SK-N-SH (cell line): ENCODE data around the gene UBN2. TPM values are rescaled to one million over a fixed set of nuclear protein-coding genes. Genes with fewer than 3 reads are reported as not detected.
A peak's percentile ranks its signal among the peaks of the same experiment; 100 is the strongest.

Experiments
- CTCF ChIA-PET: fragments of 300-600, 350-600 bp; formaldehyde crosslinking; extraction: SDS; loops from one replicate; lab custom pipeline; 2021; lab: Yijun Ruan, JAX
- POLR2A ChIA-PET: fragments of 350-600 bp; sonication (Branson Sonifier 250); formaldehyde crosslinking; extraction: SDS; loops from one replicate; lab custom pipeline; 2020; ENCODE audit warnings: antibody characterized with exemption, inconsistent platforms; lab: Yijun Ruan, JAX
- DNase-seq: peaks from one replicate; pipeline ENCODE4 v3.0.0; 2012
- H2AFZ ChIP-seq: fragments of 200-600 bp; sonication (generic); 2 replicates; pipeline ENCODE4 v1.8.1; 2016; ENCODE audit warnings: antibody characterized with exemption, mild to moderate bottlenecking, low read depth
- H3F3A ChIP-seq: fragments of 200-600 bp; sonication (generic); replicated peaks from 2 replicates; pipeline ENCODE3; 2016; ENCODE audit warnings: antibody characterized with exemption, mild to moderate bottlenecking; ENCODE audit not compliant: insufficient read depth
- H3K27ac ChIP-seq, 2 experiments: fragments of 200-500 bp in 1 of 2; fragments of 200-600 bp in 1 of 2; sonication (Bioruptor generic) in 1 of 2; sonication (generic), shearing (Covaris generic) in 1 of 2; 2 replicates each; pipeline versions ENCODE4 v1.5.1 to v1.6.1; 2014 to 2016; ENCODE audit warnings: low read depth in 2 of 2, inconsistent platforms in 1 of 2, low read length in 1 of 2, mild to moderate bottlenecking in 1 of 2, mixed read lengths in 1 of 2
- H3K27me3 ChIP-seq: fragments of 200-600 bp; sonication (generic), shearing (Covaris generic); 2 replicates; pipeline ENCODE4 v1.6.1; 2016; ENCODE audit warnings: mixed run types; ENCODE audit not compliant: insufficient read depth
- H3K36me3 ChIP-seq, 2 experiments: fragments of 200-500 bp in 1 of 2; fragments of 200-600 bp in 1 of 2; sonication (Bioruptor generic) in 1 of 2; sonication (generic) in 1 of 2; replicated peaks in 1 of 2; 2 replicates each; pipeline versions ENCODE3 to v1.5.1; 2014 to 2016; ENCODE audit warnings: low read length in 1 of 2, mild to moderate bottlenecking in 1 of 2; ENCODE audit not compliant: insufficient read depth in 2 of 2, control insufficient read depth in 1 of 2
- H3K4me1 ChIP-seq, 2 experiments: fragments of 200-500 bp in 1 of 2; fragments of 200-600 bp in 1 of 2; sonication (Bioruptor generic) in 1 of 2; sonication (generic), shearing (Covaris generic) in 1 of 2; 2 replicates each; pipeline versions ENCODE4 v1.5.1 to v1.6.1; 2014 to 2016; ENCODE audit warnings: low read depth in 1 of 2, low read length in 1 of 2, mixed run types in 1 of 2; ENCODE audit not compliant: insufficient read depth in 2 of 2, control insufficient read depth in 1 of 2
- H3K4me2 ChIP-seq: fragments of 200-600 bp; sonication (generic), shearing (Covaris generic); 2 replicates; pipeline ENCODE4 v1.6.1; 2017; ENCODE audit warnings: mixed run types
- H3K4me3 ChIP-seq, 2 experiments: fragments of 200-500 bp in 1 of 2; fragments of 200-600 bp in 1 of 2; sonication (Bioruptor generic) in 1 of 2; sonication (generic), shearing (Covaris generic) in 1 of 2; 2 replicates each; pipeline versions ENCODE4 v1.5.1 to v1.8.1; 2014 to 2016; ENCODE audit warnings: low read depth in 2 of 2, inconsistent platforms in 1 of 2, low read length in 1 of 2, mild to moderate bottlenecking in 1 of 2, mixed read lengths in 1 of 2, moderate library complexity in 1 of 2
- H3K79me2 ChIP-seq: fragments of 200-600 bp; sonication (generic); 2 replicates; pipeline ENCODE4 v1.8.1; 2017; ENCODE audit warnings: mild to moderate bottlenecking; ENCODE audit not compliant: insufficient read depth
- H3K9ac ChIP-seq: fragments of 200-600 bp; sonication (generic); 2 replicates; pipeline ENCODE4 v1.6.1; 2017; ENCODE audit warnings: mixed run types
- H3K9me2 ChIP-seq: fragments of 200-600 bp; sonication (generic); 2 replicates; pipeline ENCODE4 v1.6.1; 2017; ENCODE audit warnings: mixed run types
- H3K9me3 ChIP-seq: fragments of 200-600 bp; sonication (generic); 2 replicates; pipeline ENCODE4 v1.6.1; 2017; ENCODE audit warnings: mixed run types, mild to moderate bottlenecking, moderate library complexity
- H4K20me1 ChIP-seq: fragments of 200-600 bp; sonication (generic); 2 replicates; pipeline ENCODE4 v1.6.1; 2017; ENCODE audit warnings: mild to moderate bottlenecking, mixed run types; ENCODE audit not compliant: insufficient read depth
- CTCF ChIP-seq: fragments of 200-600 bp; sonication (generic); IDR thresholded peaks from 2 replicates; pipeline ENCODE4 v1.6.1; 2017; ENCODE audit warnings: antibody characterized with exemption, mild to moderate bottlenecking, moderate library complexity
- GABPA ChIP-seq: IDR thresholded peaks from 2 replicates; pipeline ENCODE4 v1.4.0; 2012; ENCODE audit warnings: low read depth, mild to moderate bottlenecking
- MAX ChIP-seq: IDR thresholded peaks from 2 replicates; pipeline ENCODE4 v1.4.0; 2012; ENCODE audit warnings: low read depth
- MEF2A ChIP-seq: IDR thresholded peaks from 2 replicates; pipeline ENCODE4 v1.4.0; 2012; ENCODE audit warnings: low read depth, borderline replicate concordance
- PBX3 ChIP-seq: IDR thresholded peaks from 2 replicates; pipeline ENCODE4; 2012
- POLR2AphosphoS5 ChIP-seq: IDR thresholded peaks from 2 replicates; pipeline ENCODE4 v1.6.1; 2012; ENCODE audit warnings: low read depth, low read length
- RFX5 ChIP-seq: IDR thresholded peaks from 2 replicates; pipeline ENCODE4 v1.6.1; 2012; ENCODE audit warnings: mild to moderate bottlenecking, improper control_type of control experiment, low read length
- RXRA ChIP-seq: IDR thresholded peaks from 2 replicates; pipeline ENCODE4 v1.4.0; 2012; ENCODE audit warnings: low read depth, mild to moderate bottlenecking, borderline replicate concordance
- SMC3 ChIP-seq: IDR thresholded peaks from 2 replicates; pipeline ENCODE4 v1.6.1; 2012; ENCODE audit warnings: low read depth, low read length, improper control_type of control experiment
- TCF12 ChIP-seq: IDR thresholded peaks from 2 replicates; pipeline ENCODE4 v1.4.0; 2012
- USF2 ChIP-seq: fragments of 150-350 bp; IDR thresholded peaks from 2 replicates; pipeline ENCODE4 v1.6.1; 2017; ENCODE audit warnings: antibody characterized with exemption, low read length, low read depth, borderline replicate concordance
- ZBTB33 ChIP-seq: IDR thresholded peaks from 2 replicates; pipeline ENCODE4 v1.4.0; 2012; ENCODE audit warnings: low read depth, borderline replicate concordance
- WGBS: methylation state at CpG from one replicate; pipeline ENCODE4 v1.1.6; 2017; ENCODE audit warnings: low lambda C conversion rate; 5-methylcytosine and 5-hydroxymethylcytosine counted together
- polyA plus RNA-seq, 3 experiments: library from polyadenylated mRNA; depleted of rRNA; stranded (reverse); fragments of >200 nt; gene quantifications; 2 replicates each; pipeline ENCODE4 v1.2.3, GENCODE V29; 2012
- TF ChIP-seq, protein P1 (sequence below): fragments of 150-350 bp; IDR thresholded peaks from 2 replicates; pipeline ENCODE4 v1.6.1; 2016; ENCODE audit warnings: mild to moderate bottlenecking, low read depth, low read length

Gene UBN2
- polyA plus RNA-seq, 1 of the 3 experiments (the other 2 are of a cell fraction), result 2.0 TPM

DNA sequence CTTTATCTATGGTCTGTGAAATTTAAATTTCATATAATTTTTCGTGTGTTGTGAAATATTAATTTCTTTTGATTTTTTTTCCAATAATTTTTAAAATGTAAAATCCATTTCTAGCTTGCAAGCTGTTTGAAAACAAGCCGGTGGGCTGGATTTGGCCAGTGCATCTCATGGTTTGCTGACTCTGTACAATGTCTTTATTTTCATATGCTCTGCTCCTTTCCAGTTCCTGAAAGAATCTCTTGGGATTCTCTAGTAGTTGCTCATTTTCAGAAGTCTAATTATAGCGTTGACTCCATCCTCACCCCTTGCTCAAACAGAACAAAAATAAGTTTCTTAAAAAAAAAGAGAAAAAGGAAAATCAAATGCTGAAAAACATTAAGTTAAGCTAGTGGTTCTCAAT, 21.4 kb downstream of the UBN2 start:
- Histone ChIP-seq H3K9me3 (no peaks in the 10 kb centered on the region), H3K27ac (0 out of 4 replicates have a peak overlapping the region, but pooled peaks of 1 of the 2 experiments have one; percentile 4)
- TF ChIP-seq PBX3 (no peak), RFX5 (no peak), USF2 (no peak), TCF12 (no peak), SMC3 (no peak), GABPA (no peak), MAX (no peak), RXRA (no peak), MEF2A (no peak)
- TF ChIP-seq, protein P1, sequence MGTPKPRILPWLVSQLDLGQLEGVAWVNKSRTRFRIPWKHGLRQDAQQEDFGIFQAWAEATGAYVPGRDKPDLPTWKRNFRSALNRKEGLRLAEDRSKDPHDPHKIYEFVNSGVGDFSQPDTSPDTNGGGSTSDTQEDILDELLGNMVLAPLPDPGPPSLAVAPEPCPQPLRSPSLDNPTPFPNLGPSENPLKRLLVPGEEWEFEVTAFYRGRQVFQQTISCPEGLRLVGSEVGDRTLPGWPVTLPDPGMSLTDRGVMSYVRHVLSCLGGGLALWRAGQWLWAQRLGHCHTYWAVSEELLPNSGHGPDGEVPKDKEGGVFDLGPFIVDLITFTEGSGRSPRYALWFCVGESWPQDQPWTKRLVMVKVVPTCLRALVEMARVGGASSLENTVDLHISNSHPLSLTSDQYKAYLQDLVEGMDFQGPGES, result no peak
- TF ChIP-seq, all 33 proteins: peak for 0
- WGBS, result 94% methylated on average over 3 of the region's 3 CpGs
- Histone ChIP-seq H3K36me3 (peaks cover 56 to 77% of the 10 kb centered on the region in 2 experiments), H3K4me1 (no peaks in the 10 kb centered on the region), H2AFZ (no peak overlapping the region), H3K9ac (no peak overlapping the region), H4K20me1 (no peaks in the 10 kb centered on the region), H3K79me2 (peaks cover 20% of the 10 kb centered on the region), H3K27me3 (no peaks in the 10 kb centered on the region), H3K9me2 (no peaks in the 10 kb centered on the region), H3F3A (peaks cover 13% of the 10 kb centered on the region), H3K4me3 (no peak overlapping the region), H3K4me2 (no peak overlapping the region)
- CTCF ChIA-PET, result no interaction called here
- POLR2A ChIA-PET, result no interaction called here
- no peak for DNase-seq

- H3K4me2 ChIP-seq, result no peak overlapping the region
- H3K27me3 ChIP-seq, result no peaks in the 10 kb centered on the region
- no peaks in the 10 kb centered on the region for H3K9me3 ChIP-seq
- no peaks in the 10 kb centered on the region for H3K9me2 ChIP-seq
- POLR2A ChIA-PET, result no interaction called here
- no peak overlapping the region for H3K4me3 ChIP-seq
- no peak overlapping the region for H3K9ac ChIP-seq
- peaks cover 57 to 71% of the 10 kb centered on the region in 2 experiments for H3K36me3 ChIP-seq
- H3F3A ChIP-seq, result peaks cover 8% of the 10 kb centered on the region
- peaks cover 5% of the 10 kb centered on the region; the same call in 1 of the 2 replicates for H3K79me2 ChIP-seq
- H3K4me1 ChIP-seq, result no peaks in the 10 kb centered on the region
- CTCF ChIA-PET, result no interaction called here
- H4K20me1 ChIP-seq, result no peaks in the 10 kb centered on the region
- no peak for DNase-seq
- H2AFZ ChIP-seq, result no peak overlapping the region
- H3K27ac ChIP-seq, result no peak overlapping the region
- TF ChIP-seq POLR2AphosphoS5 (no peak), ZBTB33 (no peak), PBX3 (no peak), CTCF (no peak), RFX5 (no peak)
- TF ChIP-seq, protein P1, result no peak
- WGBS, result 75% methylated on average over 6 of the region's 6 CpGs
These were observed 23.2 kb downstream of the UBN2 start for GRCh38 chr7:139254281-139254680.
